Keratinocyte (primary cell): ENCODE measurements around the gene SKIC2. TPM values are rescaled to one million over a fixed set of nuclear protein-coding genes. Genes with fewer than 3 reads are reported as not detected.
"Not testable (repeated sequence)": the region's sequence is repeated elsewhere in the genome, so short reads cannot be mapped to it uniquely, and the experiment has no call there.

ENCODE experiments used
- DNase-seq: peaks from one replicate; pipeline ENCODE4 v3.0.0-alpha.2; 2011; ENCODE audit warnings: low read depth, missing footprints, low spot score
- FAIRE-seq: peaks from 2 replicates; lab custom pipeline; 2011; peaks lifted over from hg19 to GRCh38; lab: Jason Lieb, UNC
- H2AFZ ChIP-seq: 2 replicates; pipeline ENCODE4 v1.6.0; 2012; ENCODE audit warnings: low read length, control low read depth, inconsistent platforms; ENCODE audit not compliant: control insufficient read depth
- H3K27ac ChIP-seq: 2 replicates; pipeline ENCODE4 v1.5.1; 2011; ENCODE audit warnings: low read length; ENCODE audit not compliant: control insufficient read depth, insufficient read depth
- H3K27me3 ChIP-seq: 3 replicates; pipeline ENCODE4 v1.6.0; 2011; ENCODE audit warnings: low read length; ENCODE audit not compliant: control insufficient read depth, insufficient read depth; ENCODE audit errors: extremely low read depth
- H3K36me3 ChIP-seq, 2 experiments: 2 replicates in 1 of 2; 3 replicates in 1 of 2; pipeline ENCODE4 v1.5.1; 2011; ENCODE audit warnings: low read length in 2 of 2, mild to moderate bottlenecking in 1 of 2; ENCODE audit not compliant: control insufficient read depth in 2 of 2, insufficient read depth in 2 of 2; ENCODE audit errors: extremely low read depth in 1 of 2
- H3K4me1 ChIP-seq: 3 replicates; pipeline ENCODE4 v1.5.1; 2011; ENCODE audit warnings: low read length; ENCODE audit not compliant: control insufficient read depth, insufficient read depth; ENCODE audit errors: extremely low read depth
- H3K4me2 ChIP-seq: 3 replicates; pipeline ENCODE4 v1.6.0; 2011; ENCODE audit warnings: low read depth, low read length; ENCODE audit not compliant: control insufficient read depth, insufficient read depth; ENCODE audit errors: extremely low read depth
- H3K4me3 ChIP-seq, 3 experiments: fragments of 200-600 bp in 1 of 3; sonication (generic) in 1 of 3; 2 replicates in 2 of 3; 3 replicates in 1 of 3; pipeline ENCODE4 v1.5.1; 2011 to 2016; ENCODE audit warnings: low read length in 3 of 3, mild to moderate bottlenecking in 3 of 3, control low read depth in 2 of 3, inconsistent platforms in 1 of 3, low read depth in 1 of 3, mixed read lengths in 1 of 3, mixed run types in 1 of 3, moderate library complexity in 1 of 3; ENCODE audit not compliant: control insufficient read depth in 2 of 3, insufficient read depth in 2 of 3; ENCODE audit errors: extremely low read depth in 1 of 3
- H3K79me2 ChIP-seq: 2 replicates; pipeline ENCODE4 v1.6.0; 2012; ENCODE audit warnings: low read length; ENCODE audit not compliant: control insufficient read depth, insufficient read depth
- H3K9ac ChIP-seq: 3 replicates; pipeline ENCODE4 v1.6.0; 2011; ENCODE audit warnings: low read length; ENCODE audit not compliant: control insufficient read depth, insufficient read depth; ENCODE audit errors: extremely low read depth
- H3K9me1 ChIP-seq: 3 replicates; pipeline ENCODE4 v1.6.0; 2011; ENCODE audit warnings: low read length; ENCODE audit not compliant: control insufficient read depth, insufficient read depth; ENCODE audit errors: extremely low read depth
- H3K9me3 ChIP-seq: 2 replicates; pipeline ENCODE4 v1.5.1; 2012; ENCODE audit warnings: low read depth, low read length; ENCODE audit not compliant: control insufficient read depth
- H4K20me1 ChIP-seq: 3 replicates; pipeline ENCODE4 v1.6.0; 2011; ENCODE audit warnings: low read length; ENCODE audit not compliant: control insufficient read depth, insufficient read depth; ENCODE audit errors: extremely low read depth
- CTCF ChIP-seq, 3 experiments: IDR thresholded peaks in 1 of 3; conservative IDR thresholded peaks in 1 of 3; optimal IDR thresholded peaks in 1 of 3; 2 replicates in 2 of 3; 3 replicates in 1 of 3; pipeline versions ENCODE3 to v1.5.1; 2011; ENCODE audit warnings: low read length in 3 of 3, mild to moderate bottlenecking in 3 of 3, moderate library complexity in 2 of 3, control low read depth in 1 of 3, inconsistent platforms in 1 of 3; ENCODE audit not compliant: insufficient read depth in 2 of 3; ENCODE audit errors: extremely low read depth in 1 of 3
- EZH2 ChIP-seq: IDR thresholded peaks from one replicate; pipeline ENCODE4 v1.6.1; 2012; ENCODE audit warnings: inconsistent platforms, mild to moderate bottlenecking, low read length, moderate library complexity
- dilution Hi-C: fragments of 300-500 bp; cut with MboI; formaldehyde crosslinking; loops from one replicate; pipeline ENCODE4 v1.7.0; 2020; ENCODE audit warnings: low sequenced_read_pairs; ENCODE audit not compliant: extremely low pct_ligation_motif_present
- polyA plus RNA-seq, 5 experiments: library from polyadenylated mRNA; depleted of rRNA in 3 of 5; stranded (reverse) in 3 of 5; stranded (forward) in 1 of 5; unstranded in 1 of 5; fragments of >200 nt; gene quantifications; 1 replicate in 1 of 5; 2 replicates in 3 of 5; 3 replicates in 1 of 5; pipeline versions ENCODE4 v1.2.1 to v1.2.3, GENCODE V29; 2011 to 2012; ENCODE audit warnings: missing spikeins in 2 of 5, low read depth in 1 of 5, low replicate concordance in 1 of 5

Gene SKIC2
- polyA plus RNA-seq, 1 donor (not counting 4 experiments of a cell fraction or from before 2014, with no cell fraction given): 24.5 TPM

- Histone ChIP-seq H2AFZ (no peak overlapping the region), H3K27me3 (no peaks in the 10 kb centered on the region), H3K9me1 (no peaks in the 10 kb centered on the region), H3K4me1 (no peaks in the 10 kb centered on the region), H3K4me3 (no peak overlapping the region), H3K9ac (no peak overlapping the region), H3K4me2 (no peak overlapping the region), H4K20me1 (no peaks in the 10 kb centered on the region), H3K36me3 (no peaks in the 10 kb centered on the region), H3K27ac (no peak overlapping the region), H3K79me2 (no peaks in the 10 kb centered on the region), H3K9me3 (no peaks in the 10 kb centered on the region)
- DNase-seq (no peak), FAIRE-seq (no peak)
- dilution Hi-C loops: no loop called here
- no peak for TF ChIP-seq CTCF (optimal IDR thresholded peaks at IDR 0.05 in 1 of 3, IDR thresholded peaks at IDR 0.05 in 1 of 3, conservative IDR thresholded peaks at IDR 0.05 in 1 of 3; ENCODE audit: extremely low read depth in 1 of 3, insufficient read depth in 2 of 3, low read length in 3 of 3)
- no peak for TF ChIP-seq EZH2
Measured at GRCh38 chr6:31979238-31979898, 20.4 kb downstream of the SKIC2 start.

GRCh38 chr6:31980195-31980876, 21.4 kb downstream of the SKIC2 start:
- H3K9me3 ChIP-seq, H3K4me2 ChIP-seq, FAIRE-seq, H3K9me1 ChIP-seq, H2AFZ ChIP-seq, H3K36me3 ChIP-seq, H3K27me3 ChIP-seq, H3K4me1 ChIP-seq, DNase-seq, H4K20me1 ChIP-seq, H3K27ac ChIP-seq, dilution Hi-C loops, H3K4me3 ChIP-seq, H3K79me2 ChIP-seq, H3K9ac ChIP-seq: not testable (repeated sequence)

GRCh38 chr6:31980998-31981397, 22.0 kb downstream of the SKIC2 start:
- H3K9me3 ChIP-seq, H3K4me2 ChIP-seq, H3K9ac ChIP-seq, FAIRE-seq, DNase-seq, H3K4me3 ChIP-seq, H2AFZ ChIP-seq, H3K9me1 ChIP-seq, H3K79me2 ChIP-seq, H4K20me1 ChIP-seq, H3K27me3 ChIP-seq, H3K4me1 ChIP-seq, H3K27ac ChIP-seq, H3K36me3 ChIP-seq, dilution Hi-C loops: not testable (repeated sequence)

GRCh38 chr6:31981744-31982143, 22.8 kb downstream of the SKIC2 start, which contains the start of gene C4A:
Gene C4A (plus strand): TSS chr6:31982057. CDS start chr6:31982108, 51 bp downstream.
- H4K20me1 ChIP-seq, H3K4me1 ChIP-seq, H3K4me2 ChIP-seq, H3K9me3 ChIP-seq, FAIRE-seq, H3K36me3 ChIP-seq, H3K79me2 ChIP-seq, dilution Hi-C loops, H3K27me3 ChIP-seq, H3K4me3 ChIP-seq, H3K9me1 ChIP-seq, H3K27ac ChIP-seq, H2AFZ ChIP-seq, DNase-seq, H3K9ac ChIP-seq: not testable (repeated sequence)
